Astrocyte of the cerebellum (primary cell): ENCODE results near the gene RPS6KA4.

Experiments used
- DNase-seq: peaks from one replicate; pipeline ENCODE4 v3.0.0-alpha.2; 2011; ENCODE audit warnings: low read depth
- H3K4me3 ChIP-seq: 2 replicates; pipeline ENCODE4 v1.5.1; 2011; ENCODE audit warnings: mild to moderate bottlenecking, low read depth, low read length, moderate library complexity
- CTCF ChIP-seq: IDR thresholded peaks from 2 replicates; pipeline ENCODE4 v1.5.1; 2012; ENCODE audit warnings: low read length, low read depth, moderate library complexity, mild to moderate bottlenecking; ENCODE audit errors: missing control alignments
- in situ Hi-C: cut with HindIII; loops from 2 replicates; pipeline ENCODE4 v1.10.0; 2017; ENCODE audit warnings: low sequenced_read_pairs

The RPS6KA4 gene

GRCh38 chr11:64407221-64407620, 48.3 kb downstream of the RPS6KA4 start:
- TF ChIP-seq CTCF: no peak
- DNase-seq: no peak
- no peak overlapping the region for H3K4me3 ChIP-seq
- in situ Hi-C loops: no loop called here

- no peak for DNase-seq
- TF ChIP-seq CTCF: no peak
- H3K4me3 ChIP-seq: no peak overlapping the region
- in situ Hi-C loops: no loop called here
Observed at GRCh38 chr11:64407630-64408029, 48.7 kb downstream of the RPS6KA4 start.

- in situ Hi-C loops: no loop called here
- TF ChIP-seq CTCF: no peak
- no peak overlapping the region for H3K4me3 ChIP-seq
- DNase-seq: no peak
Observed at GRCh38 chr11:64409278-64409677, 50.3 kb downstream of the RPS6KA4 start.

GRCh38 chr11:64409707-64410403, 50.9 kb downstream of the RPS6KA4 start:
- DNase-seq: no peak
- no peak for TF ChIP-seq CTCF
- in situ Hi-C loops: no loop called here
- H3K4me3 ChIP-seq: no peak overlapping the region

GRCh38 chr11:64410404-64410734, 51.4 kb downstream of the RPS6KA4 start:
- no peak overlapping the region for H3K4me3 ChIP-seq
- no peak for DNase-seq
- TF ChIP-seq CTCF: no peak
- in situ Hi-C loops: no loop called here

- DNase-seq: no peak
- in situ Hi-C loops: no loop called here
- TF ChIP-seq CTCF: no peak
- H3K4me3 ChIP-seq: no peak overlapping the region
Observed at GRCh38 chr11:64413417-64413816, 54.5 kb downstream of the RPS6KA4 start.
